ENCODE results near the gene ZNF57. TPM values are rescaled to one million over a fixed set of nuclear protein-coding genes. Genes with fewer than 3 reads are reported as not detected.

Gene ZNF57
- total and polyA plus RNA-seq, 2 of the 13 experiments (the other 11 are each of a cell fraction or from before 2014, with no cell fraction given) = 6.6 to 17.5 TPM

- TF ChIP-seq ZBTB44 (CRISPR knock-in tag; IDR thresholded peaks at IDR 0.05) (no peak), SIN3A (IDR thresholded peaks at IDR 0.05; ENCODE audit: borderline replicate concordance, low read depth, low read length) (peak; percentile 87; the same call in 1 of the 2 replicates), ZNF563 (CRISPR knock-in tag; IDR thresholded peaks at IDR 0.05) (peak; percentile 82), DMAP1 (CRISPR knock-in tag; IDR thresholded peaks at IDR 0.05) (peak; percentile 87), ZMYM4 (CRISPR knock-in tag; IDR thresholded peaks at IDR 0.05) (no peak), SAFB2 (CRISPR knock-in tag; IDR thresholded peaks at IDR 0.05; ENCODE audit: borderline replicate concordance, low read depth) (peak; percentile 49; the same call in 1 of the 2 replicates), ZNF891 (CRISPR knock-in tag; IDR thresholded peaks at IDR 0.05) (no peak; the same call in 1 of the 2 replicates), ZNF768 (CRISPR knock-in tag; IDR thresholded peaks at IDR 0.05) (peak; percentile 51), SRSF9 (IDR thresholded peaks at IDR 0.05; ENCODE audit: borderline replicate concordance, insufficient read depth, low read depth, low read length, poor library complexity, severe bottlenecking) (no peak), SCMH1 (CRISPR knock-in tag; IDR thresholded peaks at IDR 0.05; ENCODE audit: borderline replicate concordance) (no peak), ATF7 (IDR thresholded peaks at IDR 0.05) (peak; percentile 93), ATF7 (CRISPR knock-in tag; IDR thresholded peaks at IDR 0.05) (peak; percentile 63), ZNF121 (CRISPR knock-in tag; IDR thresholded peaks at IDR 0.05) (peak; percentile 52), ZNF609 (CRISPR knock-in tag; IDR thresholded peaks at IDR 0.05; ENCODE audit: borderline replicate concordance) (no peak), PRPF4 (IDR thresholded peaks at IDR 0.05; ENCODE audit: low read depth, low read length, poor library complexity, severe bottlenecking) (no peak), ZNF781 (CRISPR knock-in tag; IDR thresholded peaks at IDR 0.05; ENCODE audit: borderline replicate concordance, not compliant biosample characterization) (no peak), KLF16 (CRISPR knock-in tag; IDR thresholded peaks at IDR 0.05) (peak in 1 of 2 experiments; percentile 45; a peak in 1 of 4 replicates), SIX4 (CRISPR knock-in tag; IDR thresholded peaks at IDR 0.05) (no peak), ZNF713 (CRISPR knock-in tag; IDR thresholded peaks at IDR 0.05) (no peak), FOXA1 (IDR thresholded peaks at IDR 0.05) (no peak), FOXA1 (CRISPR knock-in tag; IDR thresholded peaks at IDR 0.05) (no peak), THAP7 (CRISPR knock-in tag; IDR thresholded peaks at IDR 0.05) (0 out of 2 replicates have a peak, but pooled peaks have one; percentile 13)
These were observed 44.2 kb downstream of the ZNF57 start, which contains the start of gene ZNF77 (continued) for GRCh38 chr19:2944775-2945574.
